Chondrocyte (in vitro differentiated cells): Measurements from ENCODE around the gene STK24. TPM values are rescaled to one million over a fixed set of nuclear protein-coding genes. Genes with fewer than 3 reads are reported as not detected.

Experiments
- DNase-seq: peaks from one replicate; pipeline ENCODE4 v3.0.0; 2021; ENCODE audit warnings: mixed read lengths, low spot score
- H3K27ac Mint-ChIP-seq: one replicate; pipeline ENCODE4 v1.8.0; 2021; ENCODE audit warnings: mild to moderate bottlenecking, moderate library complexity, mixed read lengths; ENCODE audit not compliant: unreplicated experiment
- H3K27me3 Mint-ChIP-seq: 2 replicates; pipeline ENCODE4 v1.8.0; 2021; ENCODE audit warnings: low read depth, mixed read lengths
- H3K36me3 Mint-ChIP-seq: 2 replicates; pipeline ENCODE4 v1.8.0; 2021; ENCODE audit warnings: low read depth, mixed read lengths
- H3K4me1 Mint-ChIP-seq: 2 replicates; pipeline ENCODE4 v1.8.0; 2021; ENCODE audit warnings: low read depth, mild to moderate bottlenecking, mixed read lengths
- H3K4me3 Mint-ChIP-seq: one replicate; pipeline ENCODE4 v1.8.0; 2021; ENCODE audit warnings: mild to moderate bottlenecking, moderate library complexity, mixed read lengths; ENCODE audit not compliant: unreplicated experiment
- H3K9me3 Mint-ChIP-seq: 2 replicates; pipeline ENCODE4 v1.8.0; 2021; ENCODE audit warnings: low read depth, mixed read lengths
- CTCF ChIP-seq: fragments of 200-600 bp; sonication (generic); IDR thresholded peaks from 2 replicates; pipeline ENCODE4 v1.5.0; 2021; ENCODE audit warnings: antibody characterized with exemption, mild to moderate bottlenecking, moderate library complexity
- total RNA-seq: library from RNA; stranded (reverse); gene quantifications from 3 replicates; pipeline ENCODE4 v1.2.1, GENCODE V29; 2021

Gene STK24
- total RNA-seq, 1 donor from 2014 or later, result 100 TPM

DNA sequence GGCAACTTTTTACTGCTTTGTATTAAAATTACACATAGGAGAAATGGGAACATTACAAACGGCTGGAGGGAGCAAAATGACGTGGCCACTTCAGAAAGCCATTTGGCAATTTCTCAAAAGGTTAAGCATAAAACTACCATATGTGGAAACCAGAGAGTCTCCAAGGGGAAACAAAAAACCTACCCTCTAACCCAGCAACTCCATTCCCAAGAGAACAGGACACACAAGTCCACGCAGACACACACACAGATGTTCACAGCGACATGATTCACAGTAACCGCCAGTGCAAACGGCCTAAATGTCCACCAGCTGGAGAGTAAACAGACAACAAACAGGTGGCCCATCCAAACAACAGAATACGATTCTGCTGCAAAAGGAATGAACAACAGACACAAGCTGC lies 37.2 kb downstream of the STK24 start:
- Mint-ChIP-seq H3K4me3 (no peak overlapping the region), H3K27me3 (no peaks in the 10 kb centered on the region), H3K36me3 (no peaks in the 10 kb centered on the region), H3K4me1 (peaks cover 82% of the 10 kb centered on the region), H3K27ac (no peak overlapping the region), H3K9me3 (no peaks in the 10 kb centered on the region)
- no peak for TF ChIP-seq CTCF
- DNase-seq, result no peak

DNA sequence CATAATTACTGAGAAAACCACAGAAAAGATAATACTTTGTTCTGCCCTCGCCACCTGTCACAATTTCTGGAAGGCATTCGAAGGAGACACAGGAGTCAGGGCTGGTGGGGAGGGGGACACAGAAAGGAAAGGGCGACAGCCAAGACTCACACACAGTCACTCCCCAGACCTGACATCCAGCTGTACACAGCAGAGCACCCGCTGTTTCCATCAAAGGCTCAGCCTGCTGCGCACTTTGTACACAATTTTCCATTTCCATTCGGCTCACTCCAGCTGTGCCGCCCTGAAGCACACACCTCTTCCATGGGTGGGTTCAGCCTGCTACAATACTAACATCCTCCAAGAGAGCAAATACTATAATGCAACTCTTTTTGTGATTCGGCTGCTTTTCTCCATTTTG lies 38.0 kb downstream of the STK24 start:
- H3K27me3 Mint-ChIP-seq, result no peaks in the 10 kb centered on the region
- DNase-seq, result no peak
- no peak for TF ChIP-seq CTCF
- no peak overlapping the region for H3K27ac Mint-ChIP-seq
- H3K4me1 Mint-ChIP-seq, result peaks cover 78% of the 10 kb centered on the region
- H3K36me3 Mint-ChIP-seq, result no peaks in the 10 kb centered on the region
- H3K4me3 Mint-ChIP-seq, result no peak overlapping the region
- no peaks in the 10 kb centered on the region for H3K9me3 Mint-ChIP-seq

GRCh38 chr13:98537740-98538139 lies 39.2 kb downstream of the STK24 start:
- Mint-ChIP-seq H3K4me3 (no peak overlapping the region), H3K27me3 (no peaks in the 10 kb centered on the region), H3K36me3 (no peaks in the 10 kb centered on the region), H3K4me1 (peaks cover 72% of the 10 kb centered on the region), H3K9me3 (no peaks in the 10 kb centered on the region), H3K27ac (no peak overlapping the region)
- TF ChIP-seq CTCF, result no peak
- DNase-seq, result no peak

DNA sequence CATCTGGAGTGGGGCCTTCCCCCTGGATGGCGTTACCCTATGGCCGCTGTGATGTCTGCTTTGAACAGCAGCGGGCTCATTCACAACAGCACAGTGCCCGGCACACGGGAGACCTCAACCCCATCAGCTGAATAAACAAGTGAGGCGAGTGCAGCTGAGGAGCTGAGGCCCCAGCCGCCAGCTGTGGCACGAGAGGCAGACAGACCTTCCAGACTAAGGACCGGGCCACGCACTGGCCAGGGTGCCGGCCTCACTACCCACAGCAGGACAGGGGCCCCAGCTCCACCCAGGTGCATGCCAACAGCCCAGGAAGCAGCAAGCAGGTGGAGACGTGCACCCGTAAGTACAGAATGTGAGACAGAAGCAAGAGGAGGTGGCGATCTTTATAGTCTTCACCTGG lies 39.6 kb downstream of the STK24 start:
- no peak for DNase-seq
- peak overlapping the region; percentile 41 for H3K27ac Mint-ChIP-seq
- no peaks in the 10 kb centered on the region for H3K36me3 Mint-ChIP-seq
- no peak for TF ChIP-seq CTCF
- H3K9me3 Mint-ChIP-seq, result no peaks in the 10 kb centered on the region
- H3K27me3 Mint-ChIP-seq, result no peaks in the 10 kb centered on the region
- peaks cover 71% of the 10 kb centered on the region for H3K4me1 Mint-ChIP-seq
- H3K4me3 Mint-ChIP-seq, result no peak overlapping the region

- Mint-ChIP-seq H3K4me3 (no peak overlapping the region), H3K27ac (peak overlapping the region; percentile 32), H3K36me3 (no peaks in the 10 kb centered on the region), H3K4me1 (peaks cover 65% of the 10 kb centered on the region), H3K9me3 (no peaks in the 10 kb centered on the region), H3K27me3 (no peaks in the 10 kb centered on the region)
- DNase-seq, result no peak
- no peak for TF ChIP-seq CTCF
These were observed 40.2 kb downstream of the STK24 start for GRCh38 chr13:98536729-98537128.
